Measurements from ENCODE around the gene PYGM.
"Not testable (repeated sequence)": the region's sequence is repeated elsewhere in the genome, so short reads cannot be mapped to it uniquely, and the experiment has no call there.

Gene PYGM

GRCh38 chr11:64715110-64715509, 44.7 kb downstream of the PYGM start:
- no peak for DNase-seq

GRCh38 chr11:64714666-64715065, 45.1 kb downstream of the PYGM start:
- no peak for DNase-seq

GRCh38 chr11:64713781-64714363, 45.9 kb downstream of the PYGM start:
- no peak for DNase-seq

GRCh38 chr11:64713016-64713707, 46.6 kb downstream of the PYGM start:
- DNase-seq: no peak

GRCh38 chr11:64712430-64713015, 47.3 kb downstream of the PYGM start:
- DNase-seq: no peak

- DNase-seq: no peak
Measured at GRCh38 chr11:64711956-64712362, 47.8 kb downstream of the PYGM start.

- no peak for DNase-seq
Measured at GRCh38 chr11:64711138-64711955, 48.4 kb downstream of the PYGM start.

- DNase-seq: no peak
Measured at GRCh38 chr11:64710418-64711137, 49.2 kb downstream of the PYGM start.

GRCh38 chr11:64705501-64705900, 54.3 kb downstream of the PYGM start:
- no peak for DNase-seq

- DNase-seq: no peak
Measured at GRCh38 chr11:64703048-64703447, 56.7 kb downstream of the PYGM start.

- not testable (repeated sequence) for DNase-seq
Measured at GRCh38 chr11:64701956-64702355, 57.8 kb downstream of the PYGM start.

GRCh38 chr11:64698427-64698826, 61.3 kb downstream of the PYGM start:
- DNase-seq: no peak

GRCh38 chr11:64697663-64698375, 62.0 kb downstream of the PYGM start:
- no peak for DNase-seq
